ENCODE measurements around the gene INHBC. TPM values are rescaled to one million over a fixed set of nuclear protein-coding genes. Genes with fewer than 3 reads are reported as not detected.

Gene INHBC
- total RNA-seq, 1 experiment from 2014 or later: not detected

DNA sequence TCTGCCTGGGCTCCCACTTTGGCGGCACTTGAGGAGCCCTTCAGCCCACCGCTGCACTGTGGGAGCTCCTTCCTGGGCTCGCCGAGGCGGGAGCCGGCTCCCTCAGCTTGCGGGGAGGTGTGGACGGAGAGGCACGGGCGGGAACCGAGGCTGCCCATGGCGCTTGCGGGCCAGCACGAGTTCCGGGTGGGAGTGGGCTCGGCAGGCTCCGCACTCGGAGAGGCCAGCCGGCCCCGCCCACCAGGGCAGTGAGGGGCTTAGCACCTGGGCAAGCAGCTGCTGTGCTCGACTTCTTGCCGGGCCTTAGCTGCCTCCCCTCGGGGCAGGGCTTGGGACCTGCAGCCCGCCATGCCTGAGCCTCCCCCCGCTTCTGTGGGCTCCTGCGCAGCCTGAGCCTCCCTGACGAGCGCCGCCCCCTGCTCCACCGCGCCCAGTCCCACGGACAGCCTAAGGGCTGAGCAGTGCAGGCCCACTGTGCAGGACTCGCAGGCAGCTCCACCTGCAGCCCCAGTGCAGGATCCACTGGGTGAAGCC, 48.3 kb upstream of the INHBC start:
- no peaks in the 10 kb centered on the region for H3K9me2 ChIP-seq (replicated peaks; ENCODE audit: low read length)
- no peak overlapping the region for H3K9ac ChIP-seq (ENCODE audit: low read length)
- no TSS peak for BruUV-seq (replicated peaks)
- peaks cover 9% of the 10 kb centered on the region for H3F3A ChIP-seq (ENCODE audit: low read length, unreplicated experiment)
- H4K20me1 ChIP-seq (ENCODE audit: low read length): no peaks in the 10 kb centered on the region
- DNase-seq (no peak), ATAC-seq (no peak)
- H3K4me1 ChIP-seq (ENCODE audit: insufficient read depth, low read length): peaks cover 27% of the 10 kb centered on the region
- H3K79me2 ChIP-seq (ENCODE audit: low read length): no peaks in the 10 kb centered on the region
- TF ChIP-seq, protein P1, sequence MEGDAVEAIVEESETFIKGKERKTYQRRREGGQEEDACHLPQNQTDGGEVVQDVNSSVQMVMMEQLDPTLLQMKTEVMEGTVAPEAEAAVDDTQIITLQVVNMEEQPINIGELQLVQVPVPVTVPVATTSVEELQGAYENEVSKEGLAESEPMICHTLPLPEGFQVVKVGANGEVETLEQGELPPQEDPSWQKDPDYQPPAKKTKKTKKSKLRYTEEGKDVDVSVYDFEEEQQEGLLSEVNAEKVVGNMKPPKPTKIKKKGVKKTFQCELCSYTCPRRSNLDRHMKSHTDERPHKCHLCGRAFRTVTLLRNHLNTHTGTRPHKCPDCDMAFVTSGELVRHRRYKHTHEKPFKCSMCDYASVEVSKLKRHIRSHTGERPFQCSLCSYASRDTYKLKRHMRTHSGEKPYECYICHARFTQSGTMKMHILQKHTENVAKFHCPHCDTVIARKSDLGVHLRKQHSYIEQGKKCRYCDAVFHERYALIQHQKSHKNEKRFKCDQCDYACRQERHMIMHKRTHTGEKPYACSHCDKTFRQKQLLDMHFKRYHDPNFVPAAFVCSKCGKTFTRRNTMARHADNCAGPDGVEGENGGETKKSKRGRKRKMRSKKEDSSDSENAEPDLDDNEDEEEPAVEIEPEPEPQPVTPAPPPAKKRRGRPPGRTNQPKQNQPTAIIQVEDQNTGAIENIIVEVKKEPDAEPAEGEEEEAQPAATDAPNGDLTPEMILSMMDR (conservative IDR thresholded peaks at IDR 0.05; ENCODE audit: low read depth, low read length): no peak
- no peak for TF ChIP-seq EZH2 (IDR thresholded peaks at IDR 0.05; ENCODE audit: low read length, unreplicated experiment)
- CTCF ChIA-PET: no interaction called here
- no peak overlapping the region for H3K27ac ChIP-seq (ENCODE audit: low read length)
- H3K4me2 ChIP-seq (ENCODE audit: low read length): no peak overlapping the region
- intact Hi-C loops (cut with micrococcal nuclease): no loop called here
- no peaks in the 10 kb centered on the region for H3K36me3 ChIP-seq (ENCODE audit: low read depth, low read length)
- no peaks in the 10 kb centered on the region for H3K27me3 ChIP-seq (ENCODE audit: low read length)
- H3K9me3 ChIP-seq (ENCODE audit: low read length): no peaks in the 10 kb centered on the region
- POLR2A ChIA-PET (ENCODE audit: unreplicated experiment): no interaction called here
- H2AFZ ChIP-seq (ENCODE audit: low read length): no peak overlapping the region
- H3K4me3 ChIP-seq (ENCODE audit: low read length): no peak overlapping the region

DNA sequence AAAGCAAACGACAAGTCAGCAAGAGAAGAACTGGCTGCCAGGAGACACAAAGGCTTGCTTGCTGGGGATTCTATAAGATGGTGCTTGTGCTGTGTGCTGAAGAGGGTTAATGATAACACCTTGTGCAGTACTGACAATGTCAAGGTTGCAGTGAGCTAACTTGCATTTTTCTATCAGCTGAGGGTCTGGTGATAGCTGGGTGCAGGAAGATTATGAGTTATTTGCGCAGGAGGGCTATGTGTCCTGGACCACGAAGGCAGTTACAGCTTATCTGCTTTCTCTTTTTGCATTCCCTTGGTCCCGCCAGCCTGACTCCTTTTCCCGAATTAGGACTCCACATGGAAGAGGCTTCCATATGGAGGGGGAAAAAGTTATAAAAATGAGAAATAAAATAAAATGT, 46.2 kb upstream of the INHBC start:
- Histone ChIP-seq H3K27ac (ENCODE audit: low read length) (peak overlapping the region; percentile 79), H3K9ac (ENCODE audit: low read length) (no peak overlapping the region), H3K36me3 (ENCODE audit: low read depth, low read length) (no peaks in the 10 kb centered on the region), H4K20me1 (ENCODE audit: low read length) (no peaks in the 10 kb centered on the region), H3K9me2 (replicated peaks; ENCODE audit: low read length) (no peaks in the 10 kb centered on the region), H2AFZ (ENCODE audit: low read length) (no peak overlapping the region), H3K9me3 (ENCODE audit: low read length) (no peaks in the 10 kb centered on the region), H3K4me1 (ENCODE audit: insufficient read depth, low read length) (peaks cover 27% of the 10 kb centered on the region), H3K27me3 (ENCODE audit: low read length) (no peaks in the 10 kb centered on the region), H3K79me2 (ENCODE audit: low read length) (no peaks in the 10 kb centered on the region), H3F3A (ENCODE audit: low read length, unreplicated experiment) (peaks cover 9% of the 10 kb centered on the region), H3K4me2 (ENCODE audit: low read length) (peak overlapping the region; percentile 65), H3K4me3 (ENCODE audit: low read length) (no peak overlapping the region)
- ChIA-PET CTCF (interaction anchor here (0.9 to 1.4 kb wide), 2 partner anchors 71 to 79 kb away, joined by 5 to 6 read pairs; no protein-coding TSS in a partner anchor), POLR2A (ENCODE audit: unreplicated experiment) (no interaction called here)
- ATAC-seq (no peak), DNase-seq (no peak)
- no TSS peak for BruUV-seq (replicated peaks)
- intact Hi-C loops (cut with micrococcal nuclease): no loop called here
- TF ChIP-seq EZH2 (IDR thresholded peaks at IDR 0.05; ENCODE audit: low read length, unreplicated experiment): no peak
- TF ChIP-seq EZH2phosphoT487 (IDR thresholded peaks at IDR 0.05; ENCODE audit: borderline replicate concordance, low read length): no peak
- TF ChIP-seq, protein P1 (conservative IDR thresholded peaks at IDR 0.05; ENCODE audit: low read depth, low read length): no peak

DNA sequence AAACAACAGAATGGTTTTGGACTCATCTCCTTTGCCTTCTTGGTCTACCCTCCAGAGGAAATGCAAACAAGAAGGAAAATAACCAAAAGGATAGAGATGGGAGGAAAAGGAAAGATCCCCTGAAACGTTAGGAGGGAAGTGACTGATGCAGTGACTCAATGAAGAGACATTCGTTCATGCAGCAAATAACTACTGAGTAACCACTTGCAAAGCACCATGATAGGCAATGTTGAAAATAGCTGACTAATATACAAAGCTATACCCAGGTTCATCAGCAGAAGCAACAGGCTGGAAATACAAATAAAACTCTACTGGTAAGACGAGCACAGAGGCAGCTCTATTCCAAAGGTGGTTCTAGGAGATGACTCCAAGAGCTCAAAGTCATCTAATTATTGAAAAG, 45.6 kb upstream of the INHBC start:
- intact Hi-C loops (cut with micrococcal nuclease): loop anchor here (1.0 kb wide), 1 partner anchor 80 kb away; no protein-coding TSS in a partner anchor
- TF ChIP-seq EZH2phosphoT487 (IDR thresholded peaks at IDR 0.05; ENCODE audit: borderline replicate concordance, low read length) (no peak), EZH2 (IDR thresholded peaks at IDR 0.05; ENCODE audit: low read length, unreplicated experiment) (no peak)
- TF ChIP-seq, protein P1 (conservative IDR thresholded peaks at IDR 0.05; ENCODE audit: low read depth, low read length): no peak
- no peaks in the 10 kb centered on the region for H3K27me3 ChIP-seq (ENCODE audit: low read length)
- DNase-seq (peak; percentile 92), ATAC-seq (peak; percentile 97)
- H3K4me2 ChIP-seq (ENCODE audit: low read length): peak overlapping the region; percentile 65
- no peaks in the 10 kb centered on the region for H3K9me2 ChIP-seq (replicated peaks; ENCODE audit: low read length)
- peak overlapping the region; percentile 6; the same call in 1 of the 2 replicates for H3K4me3 ChIP-seq (ENCODE audit: low read length)
- H3K9me3 ChIP-seq (ENCODE audit: low read length): no peaks in the 10 kb centered on the region
- peak overlapping the region; percentile 11 for H3K9ac ChIP-seq (ENCODE audit: low read length)
- CTCF ChIA-PET: interaction anchor here (0.9 to 1.4 kb wide), 2 partner anchors 70 to 79 kb away, joined by 5 to 6 read pairs; no protein-coding TSS in a partner anchor
- H2AFZ ChIP-seq (ENCODE audit: low read length): no peak overlapping the region
- peak overlapping the region; percentile 79 for H3K27ac ChIP-seq (ENCODE audit: low read length)
- POLR2A ChIA-PET (ENCODE audit: unreplicated experiment): interaction anchor here (0.5 to 0.6 kb wide), 2 partner anchors 159 to 489 kb away, joined by 3 read pairs; no protein-coding TSS in a partner anchor
- H3F3A ChIP-seq (ENCODE audit: low read length, unreplicated experiment): peaks cover 9% of the 10 kb centered on the region
- H3K4me1 ChIP-seq (ENCODE audit: insufficient read depth, low read length): peaks cover 27% of the 10 kb centered on the region
- no peaks in the 10 kb centered on the region for H3K36me3 ChIP-seq (ENCODE audit: low read depth, low read length)
- H3K79me2 ChIP-seq (ENCODE audit: low read length): no peaks in the 10 kb centered on the region
- no peaks in the 10 kb centered on the region for H4K20me1 ChIP-seq (ENCODE audit: low read length)
- BruUV-seq (replicated peaks): no TSS peak

Data from PC-3 (cell line).